Transverse colon (tissue), 4 donors: ENCODE measurements around the gene CCDC174.

ENCODE experiments used
- EP300 ChIP-seq: sonication (generic); formaldehyde crosslinking; IDR thresholded peaks from one replicate; pipeline ENCODE4 v1.6.1; 2017; ENCODE audit warnings: antibody characterized with exemption, low read depth
- POLR2A ChIP-seq: fragments of 450-650 bp; IDR thresholded peaks from one replicate; pipeline ENCODE4 v1.6.1; 2016; ENCODE audit warnings: antibody characterized with exemption, mild to moderate bottlenecking, moderate library complexity
- POLR2AphosphoS5 ChIP-seq, 3 donors: sonication (generic); formaldehyde crosslinking; IDR thresholded peaks; one replicate each; pipeline ENCODE4 v1.6.1; 2016; ENCODE audit warnings: antibody characterized with exemption in 3 of 3
- TF ChIP-seq, protein P1 (sequence below), 5 experiments: fragments of 200-600 bp in 3 of 5; fragments of 450-650 bp in 2 of 5; sonication (generic) in 3 of 5; IDR thresholded peaks; 1 replicate in 2 of 5; 2 replicates in 3 of 5; pipeline ENCODE4 v1.5.1; 2016 to 2017; ENCODE audit warnings: antibody characterized with exemption in 5 of 5, inconsistent platforms in 3 of 5, mild to moderate bottlenecking in 2 of 5, moderate library complexity in 1 of 5

DNA sequence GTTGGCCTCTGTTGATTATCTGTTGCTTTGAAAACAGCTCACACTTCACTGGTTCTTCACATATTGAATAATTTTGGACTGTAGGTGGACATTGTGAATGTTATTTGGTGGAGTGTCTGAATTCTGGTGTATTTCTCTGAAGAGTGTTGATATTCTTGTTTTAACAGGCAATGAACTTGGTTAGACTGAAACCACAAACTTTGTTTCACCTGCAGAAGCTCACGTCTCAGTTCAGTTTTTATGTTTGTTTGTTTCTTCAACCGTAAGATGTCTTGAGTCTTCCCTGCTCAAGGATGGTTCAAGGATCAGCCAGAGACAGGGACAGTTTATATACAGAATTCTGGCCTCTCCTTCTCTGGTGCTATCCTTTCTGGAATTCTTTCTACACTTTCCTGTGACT, 67.0 kb downstream of the CCDC174 start:
- TF ChIP-seq, protein P1, sequence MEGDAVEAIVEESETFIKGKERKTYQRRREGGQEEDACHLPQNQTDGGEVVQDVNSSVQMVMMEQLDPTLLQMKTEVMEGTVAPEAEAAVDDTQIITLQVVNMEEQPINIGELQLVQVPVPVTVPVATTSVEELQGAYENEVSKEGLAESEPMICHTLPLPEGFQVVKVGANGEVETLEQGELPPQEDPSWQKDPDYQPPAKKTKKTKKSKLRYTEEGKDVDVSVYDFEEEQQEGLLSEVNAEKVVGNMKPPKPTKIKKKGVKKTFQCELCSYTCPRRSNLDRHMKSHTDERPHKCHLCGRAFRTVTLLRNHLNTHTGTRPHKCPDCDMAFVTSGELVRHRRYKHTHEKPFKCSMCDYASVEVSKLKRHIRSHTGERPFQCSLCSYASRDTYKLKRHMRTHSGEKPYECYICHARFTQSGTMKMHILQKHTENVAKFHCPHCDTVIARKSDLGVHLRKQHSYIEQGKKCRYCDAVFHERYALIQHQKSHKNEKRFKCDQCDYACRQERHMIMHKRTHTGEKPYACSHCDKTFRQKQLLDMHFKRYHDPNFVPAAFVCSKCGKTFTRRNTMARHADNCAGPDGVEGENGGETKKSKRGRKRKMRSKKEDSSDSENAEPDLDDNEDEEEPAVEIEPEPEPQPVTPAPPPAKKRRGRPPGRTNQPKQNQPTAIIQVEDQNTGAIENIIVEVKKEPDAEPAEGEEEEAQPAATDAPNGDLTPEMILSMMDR (IDR thresholded peaks at IDR 0.05), result no peak
- TF ChIP-seq POLR2A (no peak), POLR2AphosphoS5 (IDR thresholded peaks at IDR 0.05) (no peak), EP300 (no peak)
